ENCODE data around the gene OR4K13. TPM values are rescaled to one million over a fixed set of nuclear protein-coding genes. Genes with fewer than 3 reads are reported as not detected.

OR4K13 gene
- total RNA-seq, 2 donors from 2014 or later, result not detected

Other genes with a start within 250 kb of the OR4K13 start
- not detected for gene OR4N2, start 232.3 kb downstream of the OR4K13 start, total RNA-seq
- gene OR4K2, start 160.9 kb downstream of the OR4K13 start, total RNA-seq, result not detected
- gene OR4K5, start 115.4 kb downstream of the OR4K13 start, total RNA-seq, result not detected
- not detected for gene OR4K1, start 105.1 kb downstream of the OR4K13 start, total RNA-seq
- not detected for gene OR4K15, start 60.4 kb downstream of the OR4K13 start, total RNA-seq
- not detected for gene OR4Q2, start 33.9 kb downstream of the OR4K13 start, total RNA-seq
- gene OR4K14, start 16.7 kb downstream of the OR4K13 start, total RNA-seq, result not detected
- gene OR4L1, start 24.0 kb upstream of the OR4K13 start, total RNA-seq, result not detected
- gene OR4K17, start 74.7 kb upstream of the OR4K13 start, total RNA-seq, result not detected
- not detected for gene OR4N5, start 102.8 kb upstream of the OR4K13 start, total RNA-seq
- gene OR11G2, start 154.9 kb upstream of the OR4K13 start, total RNA-seq, result not detected
- gene OR11H6, start 187.7 kb upstream of the OR4K13 start, total RNA-seq, result not detected
- not detected for gene OR11H7, start 192.9 kb upstream of the OR4K13 start, total RNA-seq
- not detected for gene OR11H4, start 203.2 kb upstream of the OR4K13 start, total RNA-seq